IMR-90 (cell line): ENCODE results near the gene BRD1. TPM values are rescaled to one million over a fixed set of nuclear protein-coding genes. Genes with fewer than 3 reads are reported as not detected.

Experiments used
- ATAC-seq: fragments of 200-7000 bp; cut with Tn5 transposase; 2 replicates; pipeline ENCODE4 v1.9.1; 2020; ENCODE audit warnings: low read depth, mild to moderate bottlenecking, moderate library complexity
- BruUV-seq: library from RNA; stranded (reverse); fragments of 400-500 nt; replicated peaks from 2 replicates; lab custom pipeline; 2021; lab: Mats Ljungman, UMichigan
- CTCF ChIA-PET: fragments of 300-600 bp; formaldehyde crosslinking; extraction: SDS; loops from one replicate; lab custom pipeline; 2021; ENCODE audit warnings: antibody characterized with exemption; lab: Yijun Ruan, JAX
- POLR2A ChIA-PET: fragments of 300-600 bp; sonication (Branson Sonifier 250); formaldehyde crosslinking; loops from one replicate; lab custom pipeline; 2022; ENCODE audit warnings: antibody characterized with exemption; ENCODE audit not compliant: unreplicated experiment; lab: Charles Lee
- DNase-seq: peaks from one replicate; pipeline ENCODE4 v3.0.0; 2013
- H2AFZ ChIP-seq: replicated peaks from 2 replicates; pipeline ENCODE3; 2013; ENCODE audit warnings: low read length, mild to moderate bottlenecking; ENCODE audit not compliant: poor library complexity
- H2AK5ac ChIP-seq: 2 replicates; pipeline ENCODE4 v1.6.1; 2013; ENCODE audit warnings: low read depth, low read length, inconsistent platforms
- H2AK9ac ChIP-seq: replicated peaks from 2 replicates; pipeline ENCODE3; 2013; ENCODE audit warnings: mild to moderate bottlenecking, low read depth, low read length, moderate library complexity; ENCODE audit not compliant: poor library complexity
- H2BK120ac ChIP-seq: 2 replicates; pipeline ENCODE4 v1.6.1; 2013; ENCODE audit warnings: low read depth, low read length, inconsistent platforms
- H2BK15ac ChIP-seq: 3 replicates; pipeline ENCODE4 v1.6.1; 2013; ENCODE audit warnings: low read depth, low read length, inconsistent platforms
- H2BK20ac ChIP-seq: 2 replicates; pipeline ENCODE4 v1.6.1; 2013; ENCODE audit warnings: low read depth, mild to moderate bottlenecking, inconsistent platforms, low read length, moderate library complexity
- H2BK5ac ChIP-seq: 2 replicates; pipeline ENCODE4 v1.6.1; 2013; ENCODE audit warnings: mild to moderate bottlenecking, low read depth, low read length, inconsistent platforms; ENCODE audit not compliant: poor library complexity, severe bottlenecking
- H3K14ac ChIP-seq: replicated peaks from 2 replicates; pipeline ENCODE4 v1.6.1; 2013; ENCODE audit warnings: low read depth, low read length, inconsistent platforms
- H3K18ac ChIP-seq: 2 replicates; pipeline ENCODE4 v1.6.1; 2013; ENCODE audit warnings: low read depth, low read length, control low read depth
- H3K23ac ChIP-seq: 2 replicates; pipeline ENCODE4 v1.6.1; 2013; ENCODE audit warnings: low read depth, low read length, inconsistent platforms
- H3K27ac ChIP-seq: 2 replicates; pipeline ENCODE4 v1.5.1; 2013; ENCODE audit warnings: mild to moderate bottlenecking, control low read depth, low read length; ENCODE audit not compliant: insufficient read depth
- H3K27me3 ChIP-seq: 2 replicates; pipeline ENCODE4 v1.6.1; 2013; ENCODE audit warnings: low read length; ENCODE audit not compliant: control insufficient read depth, insufficient read depth
- H3K36me3 ChIP-seq: 2 replicates; pipeline ENCODE4 v1.6.1; 2013; ENCODE audit warnings: low read length, mixed read lengths; ENCODE audit not compliant: control insufficient read depth, insufficient read depth
- H3K4ac ChIP-seq: 2 replicates; pipeline ENCODE4 v1.6.1; 2013; ENCODE audit warnings: low read depth, low read length, inconsistent platforms
- H3K4me1 ChIP-seq: 2 replicates; pipeline ENCODE4 v1.6.1; 2013; ENCODE audit warnings: low read length, mixed read lengths; ENCODE audit not compliant: control insufficient read depth, insufficient read depth
- H3K4me2 ChIP-seq: 2 replicates; pipeline ENCODE4 v1.6.1; 2013; ENCODE audit warnings: low read depth, mild to moderate bottlenecking, control low read depth, low read length, moderate library complexity
- H3K4me3 ChIP-seq: 2 replicates; pipeline ENCODE4 v1.5.1; 2013; ENCODE audit warnings: low read depth, mild to moderate bottlenecking, control low read depth, low read length, moderate library complexity; ENCODE audit not compliant: insufficient read depth
- H3K56ac ChIP-seq: 2 replicates; pipeline ENCODE4 v1.6.1; 2013; ENCODE audit warnings: low read length, inconsistent platforms; ENCODE audit not compliant: insufficient read depth; ENCODE audit errors: extremely low read depth
- H3K79me1 ChIP-seq, 2 experiments: 2 replicates each; pipeline ENCODE4 v1.6.1; 2013; ENCODE audit warnings: low read length in 2 of 2, inconsistent platforms in 1 of 2, low read depth in 1 of 2
- H3K9ac ChIP-seq: 2 replicates; pipeline ENCODE4 v1.6.1; 2013; ENCODE audit warnings: low read depth, low read length, control low read depth
- H3K9me1 ChIP-seq: 2 replicates; pipeline ENCODE4 v1.6.1; 2013; ENCODE audit warnings: low read length, inconsistent platforms; ENCODE audit not compliant: insufficient read depth
- H3K9me3 ChIP-seq: 2 replicates; pipeline ENCODE4 v1.6.1; 2013; ENCODE audit warnings: low read length; ENCODE audit not compliant: control insufficient read depth, insufficient read depth
- H4K20me1 ChIP-seq: 2 replicates; pipeline ENCODE4 v1.6.1; 2013; ENCODE audit warnings: low read length, inconsistent platforms; ENCODE audit not compliant: insufficient read depth
- H4K5ac ChIP-seq: 2 replicates; pipeline ENCODE4 v1.6.1; 2013; ENCODE audit warnings: mild to moderate bottlenecking, low read depth, low read length, control low read depth
- H4K8ac ChIP-seq, 2 experiments: 2 replicates each; pipeline ENCODE4 v1.6.1; 2013; ENCODE audit warnings: low read depth in 2 of 2, low read length in 2 of 2, control low read depth in 1 of 2, inconsistent platforms in 1 of 2
- H4K91ac ChIP-seq: 2 replicates; pipeline ENCODE4 v1.6.1; 2013; ENCODE audit warnings: low read depth, low read length, inconsistent platforms; ENCODE audit not compliant: insufficient read depth
- CEBPB ChIP-seq: IDR thresholded peaks from 2 replicates; pipeline ENCODE4 v1.6.1; 2012; ENCODE audit warnings: low read depth, low read length, improper control_type of control experiment
- CHD1 ChIP-seq: IDR thresholded peaks from 2 replicates; pipeline ENCODE4 v1.6.1; 2012; ENCODE audit warnings: low read depth, low read length, improper control_type of control experiment
- FOS ChIP-seq: fragments of 150-350 bp; IDR thresholded peaks from 2 replicates; pipeline ENCODE4 v1.6.1; 2016; ENCODE audit warnings: low read depth, low read length
- MAZ ChIP-seq: IDR thresholded peaks from 2 replicates; pipeline ENCODE4 v1.6.1; 2012; ENCODE audit warnings: low read depth, mild to moderate bottlenecking, low read length, improper control_type of control experiment, moderate library complexity, borderline replicate concordance
- POLR2A ChIP-seq: IDR thresholded peaks from 2 replicates; pipeline ENCODE4 v1.6.1; 2012; ENCODE audit warnings: mild to moderate bottlenecking, low read depth, low read length
- RCOR1 ChIP-seq: IDR thresholded peaks from 2 replicates; pipeline ENCODE4 v1.6.1; 2012; ENCODE audit warnings: mild to moderate bottlenecking, low read length, improper control_type of control experiment; ENCODE audit not compliant: insufficient replicate concordance
- SMC3 ChIP-seq: fragments of 150-350 bp; IDR thresholded peaks from 2 replicates; pipeline ENCODE4 v1.6.1; 2016; ENCODE audit warnings: low read depth, mild to moderate bottlenecking, antibody characterized with exemption, low read length, moderate library complexity
- WGBS, 2 experiments: methylation state at CpG; one replicate each; pipeline versions ENCODE4 v1.1.5 to v1.1.7; 2013; ENCODE audit warnings: missing lambda C conversion rate in 2 of 2; ENCODE audit not compliant: insufficient read length in 1 of 2; ENCODE audit errors: extremely low coverage in 2 of 2; 5-methylcytosine and 5-hydroxymethylcytosine counted together
- dilution Hi-C: fragments of 300-500 bp; cut with HindIII; formaldehyde crosslinking; loops from one replicate; pipeline ENCODE4 v1.14.3; 2018; ENCODE audit warnings: low sequenced_read_pairs; ENCODE audit not compliant: unreplicated experiment
- in situ Hi-C: fragments of 300-500 bp; cut with MboI; formaldehyde crosslinking; loops from 3 replicates; pipeline ENCODE4 v1.14.3; 2019; ENCODE audit warnings: low sequenced_read_pairs, inconsistent platforms, mixed read lengths
- intact Hi-C: fragments of 100-400 bp; cut with micrococcal nuclease; formaldehyde crosslinking; loops from 2 replicates; pipeline ENCODE4 v1.10.0; 2022
- polyA plus RNA-seq, 3 experiments: library from polyadenylated mRNA; depleted of rRNA; stranded (reverse); fragments of >200 nt; gene quantifications; 2 replicates each; pipeline ENCODE4 v1.2.3, GENCODE V29; 2012; ENCODE audit warnings: low replicate concordance in 1 of 3
- total RNA-seq: library from RNA; depleted of rRNA; stranded (reverse); fragments of >200 nt; gene quantifications from 2 replicates; pipeline ENCODE4 v1.2.3, GENCODE V29; 2012
- TF ChIP-seq, protein P1 (sequence below): conservative IDR thresholded peaks from 2 replicates; pipeline ENCODE4 v1.5.1; 2012; ENCODE audit warnings: mild to moderate bottlenecking, low read depth, low read length, improper control_type of control experiment

BRD1 gene
- total and polyA plus RNA-seq, 2 of the 4 experiments (the other 2 are of a cell fraction), result 10.0 to 10.6 TPM

DNA sequence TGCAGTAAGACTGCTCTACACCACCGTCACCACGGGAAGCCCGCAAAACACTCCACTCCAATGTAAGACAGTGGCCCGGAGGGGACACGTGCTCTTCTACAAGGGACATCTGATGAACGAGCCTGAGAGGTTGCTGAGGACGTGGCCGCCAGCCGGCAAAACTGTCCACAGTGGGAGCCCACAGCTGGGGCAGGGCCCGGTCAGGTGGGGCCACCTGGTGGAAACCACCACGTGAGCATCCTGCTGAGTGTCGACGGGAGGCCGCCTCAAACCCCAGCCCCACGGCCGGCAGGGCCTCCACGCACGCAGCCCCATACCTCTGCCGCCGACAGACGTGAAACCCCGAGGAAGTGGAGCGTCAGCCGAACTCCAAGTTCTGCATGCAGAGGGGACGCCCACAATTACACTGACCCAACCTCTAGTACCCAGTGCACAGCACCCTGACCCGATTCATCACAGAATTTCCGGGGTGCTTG, 42.6 kb downstream of the BRD1 start:
- H4K8ac ChIP-seq, result no peak overlapping the region
- H3K27ac ChIP-seq, result no peak overlapping the region
- no peak overlapping the region for H3K4ac ChIP-seq
- peaks cover 10 to 74% of the 10 kb centered on the region in 2 experiments; a peak in 3 of 4 replicates for H3K79me1 ChIP-seq
- no peak overlapping the region for H2AFZ ChIP-seq
- H2AK9ac ChIP-seq, result no peak overlapping the region
- no peaks in the 10 kb centered on the region for H3K9me3 ChIP-seq
- no peak overlapping the region for H4K91ac ChIP-seq
- 67% methylated on average over 3 of the region's 27 CpGs; no CpG with 5 or more reads in 1 of the 2 experiments for WGBS, 2 experiments
- no peak overlapping the region for H3K18ac ChIP-seq
- H3K4me3 ChIP-seq, result no peak overlapping the region
- no peak overlapping the region for H3K14ac ChIP-seq
- H4K5ac ChIP-seq, result no peak overlapping the region
- no peaks in the 10 kb centered on the region for H3K27me3 ChIP-seq
- H3K4me1 ChIP-seq, result peaks cover 16% of the 10 kb centered on the region
- DNase-seq (no peak), ATAC-seq (no peak)
- H2BK120ac ChIP-seq, result no peak overlapping the region
- no peak overlapping the region for H2AK5ac ChIP-seq
- no TSS peak for BruUV-seq
- ChIA-PET CTCF (no interaction called here), POLR2A (no interaction called here)
- no peak for TF ChIP-seq SMC3
- TF ChIP-seq CHD1, result no peak
- no peak for TF ChIP-seq CEBPB
- TF ChIP-seq RCOR1, result no peak
- TF ChIP-seq FOS, result no peak
- TF ChIP-seq, protein P1, sequence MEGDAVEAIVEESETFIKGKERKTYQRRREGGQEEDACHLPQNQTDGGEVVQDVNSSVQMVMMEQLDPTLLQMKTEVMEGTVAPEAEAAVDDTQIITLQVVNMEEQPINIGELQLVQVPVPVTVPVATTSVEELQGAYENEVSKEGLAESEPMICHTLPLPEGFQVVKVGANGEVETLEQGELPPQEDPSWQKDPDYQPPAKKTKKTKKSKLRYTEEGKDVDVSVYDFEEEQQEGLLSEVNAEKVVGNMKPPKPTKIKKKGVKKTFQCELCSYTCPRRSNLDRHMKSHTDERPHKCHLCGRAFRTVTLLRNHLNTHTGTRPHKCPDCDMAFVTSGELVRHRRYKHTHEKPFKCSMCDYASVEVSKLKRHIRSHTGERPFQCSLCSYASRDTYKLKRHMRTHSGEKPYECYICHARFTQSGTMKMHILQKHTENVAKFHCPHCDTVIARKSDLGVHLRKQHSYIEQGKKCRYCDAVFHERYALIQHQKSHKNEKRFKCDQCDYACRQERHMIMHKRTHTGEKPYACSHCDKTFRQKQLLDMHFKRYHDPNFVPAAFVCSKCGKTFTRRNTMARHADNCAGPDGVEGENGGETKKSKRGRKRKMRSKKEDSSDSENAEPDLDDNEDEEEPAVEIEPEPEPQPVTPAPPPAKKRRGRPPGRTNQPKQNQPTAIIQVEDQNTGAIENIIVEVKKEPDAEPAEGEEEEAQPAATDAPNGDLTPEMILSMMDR, result no peak
- no peak for TF ChIP-seq MAZ
- no peak for TF ChIP-seq POLR2A
- no peak overlapping the region for H2BK20ac ChIP-seq
- in situ Hi-C loops, result no loop called here
- dilution Hi-C loops, result no loop called here
- no peak overlapping the region for H3K9ac ChIP-seq
- no peak overlapping the region for H2BK15ac ChIP-seq
- H3K23ac ChIP-seq, result no peak overlapping the region
- peaks cover 57% of the 10 kb centered on the region for H3K36me3 ChIP-seq
- peaks cover 85% of the 10 kb centered on the region for H4K20me1 ChIP-seq
- H3K4me2 ChIP-seq, result no peak overlapping the region
- H3K56ac ChIP-seq, result no peak overlapping the region
- peaks cover 4% of the 10 kb centered on the region; the same call in 1 of the 2 replicates for H3K9me1 ChIP-seq
- H2BK5ac ChIP-seq, result no peak overlapping the region
- intact Hi-C loops, result no loop called here
